ENCODE data around the gene AGAP2.

DNA sequence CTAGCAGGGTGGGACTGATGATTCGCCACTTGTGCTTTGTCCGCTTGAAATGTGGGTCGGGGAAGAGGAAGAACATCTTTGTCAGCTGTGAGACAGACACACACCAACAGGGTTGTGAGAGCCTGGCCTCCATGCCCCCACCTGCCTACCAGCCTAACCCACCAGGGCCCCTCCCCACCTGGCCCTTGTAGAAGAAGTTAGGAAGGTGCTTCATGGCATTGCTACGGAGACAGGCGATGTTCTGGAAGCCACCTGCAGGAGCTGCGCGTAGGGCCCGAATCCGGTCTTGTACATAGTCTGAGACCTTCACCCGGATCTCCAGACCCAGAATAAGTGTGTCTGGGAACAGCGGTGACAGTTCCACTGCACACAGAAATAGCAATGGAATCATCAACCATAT lies 31.1 kb upstream of the AGAP2 start:
- TF ChIP-seq EP300 (IDR thresholded peaks at IDR 0.05): no peak
- TF ChIP-seq, protein P1, sequence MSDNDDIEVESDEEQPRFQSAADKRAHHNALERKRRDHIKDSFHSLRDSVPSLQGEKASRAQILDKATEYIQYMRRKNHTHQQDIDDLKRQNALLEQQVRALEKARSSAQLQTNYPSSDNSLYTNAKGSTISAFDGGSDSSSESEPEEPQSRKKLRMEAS (IDR thresholded peaks at IDR 0.05): no peak
- no peak for TF ChIP-seq KDM1A (IDR thresholded peaks at IDR 0.05; ENCODE audit: low read depth)
- TF ChIP-seq, protein P2, sequence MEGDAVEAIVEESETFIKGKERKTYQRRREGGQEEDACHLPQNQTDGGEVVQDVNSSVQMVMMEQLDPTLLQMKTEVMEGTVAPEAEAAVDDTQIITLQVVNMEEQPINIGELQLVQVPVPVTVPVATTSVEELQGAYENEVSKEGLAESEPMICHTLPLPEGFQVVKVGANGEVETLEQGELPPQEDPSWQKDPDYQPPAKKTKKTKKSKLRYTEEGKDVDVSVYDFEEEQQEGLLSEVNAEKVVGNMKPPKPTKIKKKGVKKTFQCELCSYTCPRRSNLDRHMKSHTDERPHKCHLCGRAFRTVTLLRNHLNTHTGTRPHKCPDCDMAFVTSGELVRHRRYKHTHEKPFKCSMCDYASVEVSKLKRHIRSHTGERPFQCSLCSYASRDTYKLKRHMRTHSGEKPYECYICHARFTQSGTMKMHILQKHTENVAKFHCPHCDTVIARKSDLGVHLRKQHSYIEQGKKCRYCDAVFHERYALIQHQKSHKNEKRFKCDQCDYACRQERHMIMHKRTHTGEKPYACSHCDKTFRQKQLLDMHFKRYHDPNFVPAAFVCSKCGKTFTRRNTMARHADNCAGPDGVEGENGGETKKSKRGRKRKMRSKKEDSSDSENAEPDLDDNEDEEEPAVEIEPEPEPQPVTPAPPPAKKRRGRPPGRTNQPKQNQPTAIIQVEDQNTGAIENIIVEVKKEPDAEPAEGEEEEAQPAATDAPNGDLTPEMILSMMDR (IDR thresholded peaks at IDR 0.05): no peak
- no peak for TF ChIP-seq BHLHE40 (IDR thresholded peaks at IDR 0.05; ENCODE audit: low read depth, low read length)
- TF ChIP-seq POLR2A (IDR thresholded peaks at IDR 0.05; ENCODE audit: low read length): no peak
- no peak for TF ChIP-seq ZNF302 (CRISPR knock-in tag; IDR thresholded peaks at IDR 0.05)
